SU-DHL-6 (cell line): Measurements from ENCODE around the gene NVL.

ENCODE experiments used
- H2AFZ ChIP-seq: fragments of 200-600 bp; sonication (generic); 2 replicates; pipeline ENCODE4 v1.6.1; 2014; ENCODE audit warnings: low read depth, mild to moderate bottlenecking, moderate library complexity, mixed read lengths, antibody characterized with exemption, low read length; ENCODE audit not compliant: severe bottlenecking
- H3F3A ChIP-seq: fragments of 200-600 bp; shearing (Covaris generic); 2 replicates; pipeline ENCODE4 v1.6.0; 2016; ENCODE audit warnings: antibody characterized with exemption, mild to moderate bottlenecking; ENCODE audit not compliant: insufficient read depth
- H3K27ac ChIP-seq: fragments of 200-600 bp; sonication (generic); 2 replicates; pipeline ENCODE4 v1.5.1; 2016; ENCODE audit warnings: low read depth, mild to moderate bottlenecking, low read length, moderate library complexity, mixed read lengths
- H3K27me3 ChIP-seq: fragments of 200-600 bp; sonication (generic), shearing (Covaris generic); 2 replicates; pipeline ENCODE4 v1.6.0; 2014; ENCODE audit warnings: mild to moderate bottlenecking, low read length
- H3K36me3 ChIP-seq: fragments of 200-600 bp; sonication (generic); 2 replicates; pipeline ENCODE4 v1.6.1; 2014; ENCODE audit warnings: mild to moderate bottlenecking, low read length, mixed read lengths
- H3K4me2 ChIP-seq: fragments of 300-600, 200-600 bp; shearing (Covaris generic), sonication (generic); 2 replicates; pipeline ENCODE4 v1.6.0; 2014; ENCODE audit warnings: low read length, low read depth, mild to moderate bottlenecking; ENCODE audit not compliant: poor library complexity, severe bottlenecking
- H3K4me3 ChIP-seq: fragments of 200-600 bp; sonication (generic); 2 replicates; pipeline ENCODE4 v1.5.1; 2014; ENCODE audit warnings: antibody characterized with exemption, low read length, mild to moderate bottlenecking, mixed read lengths; ENCODE audit not compliant: insufficient read depth, poor library complexity, severe bottlenecking
- H3K79me2 ChIP-seq: fragments of 200-600 bp; sonication (generic); 2 replicates; pipeline ENCODE4 v1.6.1; 2014; ENCODE audit warnings: mild to moderate bottlenecking, low read length, moderate library complexity; ENCODE audit not compliant: insufficient read depth
- H3K9ac ChIP-seq: fragments of 200-600 bp; sonication (generic); 2 replicates; pipeline ENCODE4 v1.7.0; 2014; ENCODE audit warnings: mild to moderate bottlenecking, low read length
- H3K9me2 ChIP-seq: fragments of 200-600 bp; sonication (generic); replicated peaks from 2 replicates; pipeline ENCODE4 v1.6.1; 2014; ENCODE audit warnings: low read length; ENCODE audit not compliant: insufficient read depth
- H3K9me3 ChIP-seq: fragments of 200-600 bp; sonication (generic); 2 replicates; pipeline ENCODE4 v1.6.1; 2014; ENCODE audit warnings: low read length, mixed read lengths; ENCODE audit not compliant: insufficient read depth
- H4K20me1 ChIP-seq: fragments of 200-600 bp; sonication (generic); 2 replicates; pipeline ENCODE4 v1.6.1; 2014; ENCODE audit warnings: low read depth, mild to moderate bottlenecking, antibody characterized with exemption, low read length, moderate library complexity, mixed read lengths
- CTCF ChIP-seq: fragments of 200-600 bp; sonication (generic); IDR thresholded peaks from one replicate; pipeline ENCODE4 v1.5.1; 2017; ENCODE audit warnings: antibody characterized with exemption, mild to moderate bottlenecking, low read length, moderate library complexity; ENCODE audit not compliant: insufficient read depth, poor library complexity, severe bottlenecking
- EZH2phosphoT487 ChIP-seq: fragments of 200-600 bp; sonication (generic), shearing (Covaris generic); conservative IDR thresholded peaks from 2 replicates; pipeline ENCODE4 v1.6.1; 2018; ENCODE audit warnings: mild to moderate bottlenecking, antibody characterized with exemption, low read length, moderate library complexity, mixed read lengths

Gene NVL

GRCh38 chr1:224359207-224359606 is 29.2 kb upstream of the NVL start:
- no peak overlapping the region for H3K9ac ChIP-seq

GRCh38 chr1:224358237-224358636 is 28.3 kb upstream of the NVL start:
- Histone ChIP-seq H2AFZ (no peak overlapping the region), H3K27ac (no peak overlapping the region), H3K4me3 (no peak overlapping the region)

More at GRCh38 chr1:224359207-224359606, 29.2 kb upstream of the NVL start:
- H4K20me1 ChIP-seq: no peaks in the 10 kb centered on the region; the same call in 1 of the 2 replicates
- no peaks in the 10 kb centered on the region for H3K27me3 ChIP-seq
- no peaks in the 10 kb centered on the region for H3K9me2 ChIP-seq
- H3K4me2 ChIP-seq: no peak overlapping the region
- no peaks in the 10 kb centered on the region for H3K9me3 ChIP-seq
- H3K79me2 ChIP-seq: peaks cover 32% of the 10 kb centered on the region; the same call in 1 of the 2 replicates
- H3K36me3 ChIP-seq: no peaks in the 10 kb centered on the region
- TF ChIP-seq CTCF (no peak), EZH2phosphoT487 (no peak)
- H3F3A ChIP-seq: no peaks in the 10 kb centered on the region
- no peak overlapping the region for H3K4me3 ChIP-seq
- no peak overlapping the region for H2AFZ ChIP-seq
- no peak overlapping the region for H3K27ac ChIP-seq

GRCh38 chr1:224357626-224358124 is 27.7 kb upstream of the NVL start:
- H3K36me3 ChIP-seq: no peaks in the 10 kb centered on the region
- H3K79me2 ChIP-seq: peaks cover 25% of the 10 kb centered on the region; the same call in 1 of the 2 replicates
- H3K4me3 ChIP-seq: peak overlapping the region; percentile 69
- H3K27me3 ChIP-seq: no peaks in the 10 kb centered on the region
- H3K9ac ChIP-seq: peak overlapping the region; percentile 68
- H3K4me2 ChIP-seq: peak overlapping the region; percentile 66
- H3K9me2 ChIP-seq: no peaks in the 10 kb centered on the region
- no peak overlapping the region for H2AFZ ChIP-seq
- H3K9me3 ChIP-seq: no peaks in the 10 kb centered on the region
- H3F3A ChIP-seq: no peaks in the 10 kb centered on the region
- H4K20me1 ChIP-seq: no peaks in the 10 kb centered on the region; the same call in 1 of the 2 replicates
- H3K27ac ChIP-seq: no peak overlapping the region
- TF ChIP-seq CTCF (no peak), EZH2phosphoT487 (no peak)

More at GRCh38 chr1:224358237-224358636, 28.3 kb upstream of the NVL start:
- H3F3A ChIP-seq: no peaks in the 10 kb centered on the region
- peak overlapping the region; percentile 66 for H3K4me2 ChIP-seq
- H4K20me1 ChIP-seq: no peaks in the 10 kb centered on the region; the same call in 1 of the 2 replicates
- no peaks in the 10 kb centered on the region for H3K9me2 ChIP-seq
- TF ChIP-seq EZH2phosphoT487: no peak
- H3K79me2 ChIP-seq: peaks cover 25% of the 10 kb centered on the region; the same call in 1 of the 2 replicates
- H3K9ac ChIP-seq: no peak overlapping the region
- H3K27me3 ChIP-seq: no peaks in the 10 kb centered on the region
- H3K9me3 ChIP-seq: no peaks in the 10 kb centered on the region
- H3K36me3 ChIP-seq: no peaks in the 10 kb centered on the region
